GM18519 (cell line): ENCODE results near the gene PDLIM5.
"Not testable (repeated sequence)": the region's sequence is repeated elsewhere in the genome, so short reads cannot be mapped to it uniquely, and the experiment has no call there.

ENCODE experiments used
- ATAC-seq: cut with Tn5 transposase; IDR thresholded peaks from one replicate; pipeline ENCODE4 v1.9.1; 2021; ENCODE audit warnings: mild to moderate bottlenecking, moderate library complexity; ENCODE audit not compliant: unreplicated experiment, low FRiP score

PDLIM5 gene

GRCh38 chr4:94459462-94460161, 7.9 kb downstream of the PDLIM5 start:
- no peak for ATAC-seq

- no peak for ATAC-seq
These were observed 9.8 kb downstream of the PDLIM5 start for GRCh38 chr4:94461506-94461905.

- ATAC-seq: no peak
These were observed 10.8 kb downstream of the PDLIM5 start for GRCh38 chr4:94462572-94462971.

GRCh38 chr4:94463771-94464170, 12.0 kb downstream of the PDLIM5 start:
- no peak for ATAC-seq

GRCh38 chr4:94466371-94466770, 14.6 kb downstream of the PDLIM5 start:
- no peak for ATAC-seq

GRCh38 chr4:94466923-94467322, 15.2 kb downstream of the PDLIM5 start:
- ATAC-seq: no peak

- ATAC-seq: no peak
These were observed 16.5 kb downstream of the PDLIM5 start for GRCh38 chr4:94468093-94468769.

- ATAC-seq: no peak
These were observed 17.6 kb downstream of the PDLIM5 start for GRCh38 chr4:94469221-94469784.

- no peak for ATAC-seq
These were observed 18.4 kb downstream of the PDLIM5 start for GRCh38 chr4:94470132-94470531.

- not testable (repeated sequence) for ATAC-seq
These were observed 19.0 kb downstream of the PDLIM5 start for GRCh38 chr4:94470782-94471181.

- no peak for ATAC-seq
These were observed 20.5 kb downstream of the PDLIM5 start for GRCh38 chr4:94472056-94472826.

- ATAC-seq: no peak
These were observed 23.3 kb downstream of the PDLIM5 start for GRCh38 chr4:94475050-94475449.

GRCh38 chr4:94475794-94476193, 24.1 kb downstream of the PDLIM5 start:
- no peak for ATAC-seq

GRCh38 chr4:94477227-94477626, 25.5 kb downstream of the PDLIM5 start:
- no peak for ATAC-seq

- not testable (repeated sequence) for ATAC-seq
These were observed 27.1 kb downstream of the PDLIM5 start for GRCh38 chr4:94478805-94479204.

- ATAC-seq: no peak
These were observed 27.8 kb downstream of the PDLIM5 start for GRCh38 chr4:94479358-94480141.

GRCh38 chr4:94480362-94480951, 28.7 kb downstream of the PDLIM5 start:
- no peak for ATAC-seq

GRCh38 chr4:94483895-94484294, 32.2 kb downstream of the PDLIM5 start:
- no peak for ATAC-seq

- ATAC-seq: no peak
These were observed 33.1 kb downstream of the PDLIM5 start for GRCh38 chr4:94484818-94485217.

GRCh38 chr4:94486372-94486801, 34.6 kb downstream of the PDLIM5 start:
- no peak for ATAC-seq
